GM20431 (cell line): Measurements from ENCODE around the gene MRPL43.

ENCODE experiments used
- in situ Hi-C: fragments of 300-500 bp; cut with MseI, MboI; formaldehyde crosslinking; loops from one replicate; pipeline ENCODE4 v1.15.0; 2020; ENCODE audit warnings: low sequenced_read_pairs; ENCODE audit not compliant: unreplicated experiment

Gene MRPL43

GRCh38 chr10:100970076-100970913, 17.0 kb downstream of the MRPL43 start:
- in situ Hi-C loops: no loop called here

GRCh38 chr10:100969187-100970075, 17.9 kb downstream of the MRPL43 start, which contains the start of gene SEMA4G:
TSS of gene SEMA4G (plus strand) at chr10:100969504. CDS start at chr10:100972913, 3,409 bp downstream.
- in situ Hi-C loops: no loop called here

- in situ Hi-C loops: no loop called here
These were observed 18.5 kb downstream of the MRPL43 start for GRCh38 chr10:100968863-100969186.

GRCh38 chr10:100968062-100968736, 19.1 kb downstream of the MRPL43 start:
- in situ Hi-C loops: no loop called here

GRCh38 chr10:100967332-100967731, 20.0 kb downstream of the MRPL43 start:
- in situ Hi-C loops: no loop called here

- in situ Hi-C loops: no loop called here
These were observed 20.4 kb downstream of the MRPL43 start for GRCh38 chr10:100966887-100967286.

- in situ Hi-C loops: no loop called here
These were observed 21.5 kb downstream of the MRPL43 start for GRCh38 chr10:100965820-100966219.

GRCh38 chr10:100963826-100964225, 23.5 kb downstream of the MRPL43 start:
- in situ Hi-C loops: no loop called here

- in situ Hi-C loops: no loop called here
These were observed 24.8 kb downstream of the MRPL43 start for GRCh38 chr10:100962351-100963080.

GRCh38 chr10:100960251-100960650, 27.0 kb downstream of the MRPL43 start:
- in situ Hi-C loops: no loop called here

GRCh38 chr10:100948916-100949315, 38.4 kb downstream of the MRPL43 start:
- in situ Hi-C loops: no loop called here

- in situ Hi-C loops: no loop called here
These were observed 41.5 kb downstream of the MRPL43 start for GRCh38 chr10:100945754-100946153.

GRCh38 chr10:100943508-100943907, 43.8 kb downstream of the MRPL43 start:
- in situ Hi-C loops: no loop called here

GRCh38 chr10:100942229-100942628, 45.1 kb downstream of the MRPL43 start:
- in situ Hi-C loops: no loop called here

GRCh38 chr10:100939763-100940344, 47.4 kb downstream of the MRPL43 start:
- in situ Hi-C loops: no loop called here
